Germinal center (tissue), 1 donor: ENCODE data around the gene CFAP90.
A peak's percentile ranks its signal among the peaks of the same experiment; 100 is the strongest.

Experiments used
- DNase-seq: peaks from one replicate; pipeline ENCODE4 v3.0.0; 2012; ENCODE audit warnings: mixed read lengths, low spot score

Gene CFAP90, protein sequence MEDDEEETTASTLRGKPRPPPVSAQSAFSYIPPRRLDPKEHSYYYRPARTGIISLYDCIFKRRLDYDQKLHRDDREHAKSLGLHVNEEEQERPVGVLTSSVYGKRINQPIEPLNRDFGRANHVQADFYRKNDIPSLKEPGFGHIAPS

DNA sequence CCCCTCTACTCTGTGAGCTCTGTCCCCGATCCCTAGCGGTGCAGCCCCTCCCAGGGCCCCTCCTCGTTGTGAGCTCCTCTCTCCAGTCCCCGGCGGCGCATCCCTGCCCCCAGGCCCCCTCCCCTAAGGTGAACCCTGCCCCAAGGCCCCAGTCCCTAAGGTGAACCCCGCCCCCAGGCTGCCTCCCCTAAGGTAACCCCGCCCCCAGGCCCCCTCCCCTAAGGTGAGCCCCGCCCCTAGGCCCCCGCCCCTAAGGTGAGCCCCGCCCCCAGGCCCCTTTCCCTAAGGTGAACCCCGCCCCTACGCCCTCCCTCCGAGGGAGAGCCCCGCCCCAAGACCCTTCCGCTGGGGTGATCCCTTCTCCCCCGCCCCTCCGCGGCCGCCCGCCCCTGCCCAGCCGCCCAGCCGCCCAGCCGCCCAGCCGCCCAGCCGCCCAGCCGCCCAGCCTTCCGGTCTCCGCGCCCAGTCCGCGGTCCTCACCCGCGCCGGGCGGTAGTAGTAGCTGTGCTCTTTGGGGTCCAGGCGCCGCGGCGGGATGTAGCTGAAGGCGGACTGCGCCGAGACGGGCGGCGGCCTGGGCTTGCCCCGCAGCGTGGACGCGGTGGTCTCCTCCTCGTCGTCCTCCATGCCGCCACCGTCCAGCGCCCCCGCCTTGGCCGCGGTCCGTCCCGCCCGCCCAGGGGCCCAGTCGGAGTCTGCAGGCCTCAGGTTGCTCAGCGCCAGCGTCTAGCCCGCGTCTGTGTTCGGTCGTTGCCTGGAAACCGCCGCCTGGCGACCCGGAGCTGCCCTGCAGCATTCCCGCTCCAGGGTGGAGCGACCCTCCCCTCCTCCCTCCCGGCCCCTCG, at the start of gene CFAP90:
Gene CFAP90 (minus strand): TSS at position 739 of the 845 bp plus-strand sequence. CDS start 112 bp downstream, at position 627.
- peak; percentile 13 for DNase-seq

DNA sequence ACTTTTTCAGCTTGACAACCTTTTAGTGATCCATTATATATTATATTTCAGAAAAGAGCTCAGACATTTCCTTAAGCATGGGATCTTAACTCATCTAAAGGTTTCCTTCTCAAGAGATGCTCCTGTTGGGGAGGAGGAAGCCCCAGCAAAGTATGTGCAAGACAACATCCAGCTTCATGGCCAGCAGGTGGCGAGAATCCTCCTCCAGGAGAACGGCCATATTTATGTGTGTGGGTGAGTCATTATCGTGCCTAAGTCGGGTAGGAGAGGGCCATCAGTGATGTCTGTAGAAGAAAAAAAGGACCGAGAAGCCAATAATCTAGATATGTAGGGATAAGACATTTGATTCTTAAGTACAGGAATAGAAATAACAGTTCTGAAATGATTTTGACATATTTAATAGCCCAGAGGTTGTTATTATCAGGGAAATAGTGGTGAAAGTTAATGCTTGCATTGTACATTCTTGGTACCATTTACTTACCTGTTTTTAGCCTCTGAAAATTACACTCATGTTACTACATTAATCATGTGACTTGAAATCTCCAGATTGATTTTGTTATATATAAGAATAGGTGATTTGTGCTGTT, 46.2 kb upstream of the CFAP90 start:
- DNase-seq = peak; percentile 18

DNA sequence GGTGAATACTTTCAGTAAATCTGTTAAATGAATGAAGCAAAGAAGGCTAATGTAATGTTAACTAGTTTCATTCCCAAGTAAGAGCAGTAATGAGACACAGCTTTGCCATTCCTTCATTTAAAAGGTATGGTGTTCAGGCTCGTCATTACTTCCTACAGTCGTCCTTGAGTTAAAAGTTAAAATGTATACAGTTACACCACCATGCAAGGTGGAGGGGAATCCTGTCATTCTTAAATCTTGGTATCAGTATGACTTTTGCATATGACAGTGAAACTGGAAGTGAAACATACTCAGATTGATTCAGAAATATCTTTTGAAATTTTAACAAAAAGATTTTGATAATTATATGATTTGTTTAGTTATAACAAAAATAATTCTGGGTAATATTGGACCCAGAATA, 43.9 kb upstream of the CFAP90 start:
- no peak for DNase-seq

DNA sequence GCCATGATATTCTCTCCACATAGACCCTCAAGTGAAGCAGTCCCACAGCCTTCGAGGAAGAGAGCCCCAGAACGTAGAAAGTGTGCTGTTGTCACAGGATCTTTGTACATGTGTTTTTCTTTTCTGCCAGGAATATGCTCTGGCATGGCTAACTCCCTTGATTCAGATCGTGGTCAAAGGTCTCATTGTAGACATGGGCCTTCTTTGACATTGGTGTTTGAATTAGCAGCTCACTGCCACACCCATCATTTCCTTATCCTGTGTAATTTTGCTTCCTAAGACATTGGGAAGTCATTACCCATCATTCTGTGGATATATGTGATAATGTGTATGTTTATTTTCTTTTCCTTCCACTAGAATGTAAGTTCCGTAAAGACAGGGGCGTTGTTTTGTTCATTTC, 43.5 kb upstream of the CFAP90 start:
- DNase-seq = no peak

DNA sequence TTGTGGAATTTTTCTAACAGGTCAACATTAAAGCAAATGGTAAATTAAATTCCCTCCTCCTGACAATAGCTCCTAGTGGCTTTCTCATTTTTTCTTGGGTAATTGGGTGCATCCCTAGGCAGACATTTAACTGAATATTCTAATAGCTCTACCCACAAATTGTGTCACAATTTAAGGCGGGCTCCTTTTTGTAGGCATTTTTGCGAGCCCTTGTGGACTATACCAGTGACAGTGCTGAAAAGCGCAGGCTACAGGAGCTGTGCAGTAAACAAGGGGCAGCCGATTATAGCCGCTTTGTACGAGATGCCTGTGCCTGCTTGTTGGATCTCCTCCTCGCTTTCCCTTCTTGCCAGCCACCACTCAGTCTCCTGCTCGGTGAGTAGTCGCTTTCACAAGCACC, 38.0 kb upstream of the CFAP90 start:
- no peak for DNase-seq

DNA sequence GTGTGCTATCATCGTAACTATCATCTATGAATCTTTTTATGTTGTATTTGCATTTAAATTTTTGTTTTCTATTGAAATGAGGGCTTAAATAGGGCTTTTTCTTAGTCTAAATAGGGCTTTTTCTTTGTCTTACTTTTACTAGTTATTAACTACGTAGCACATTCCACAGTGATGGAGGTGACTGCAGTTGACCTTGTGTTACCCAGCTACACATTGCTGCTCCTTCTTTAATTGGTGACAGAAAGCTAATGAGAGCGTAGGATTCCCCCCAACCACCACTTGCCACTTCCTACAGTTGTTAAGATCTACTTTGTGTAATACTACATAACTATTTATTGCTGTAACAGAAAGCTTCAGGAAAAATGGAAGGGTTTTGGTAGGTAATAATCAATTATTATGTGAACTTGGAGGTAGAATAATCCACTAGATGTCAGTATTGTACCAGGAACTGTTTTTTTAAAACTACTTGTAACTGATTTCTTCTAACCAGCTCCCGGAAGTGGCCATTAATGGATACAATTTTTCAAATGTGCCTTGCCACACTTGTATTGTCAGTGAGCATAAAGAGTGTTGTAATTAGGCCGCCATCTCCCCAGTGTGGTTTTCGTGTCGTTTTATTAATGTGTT, 36.0 kb upstream of the CFAP90 start:
- peak; percentile 11 for DNase-seq

DNA sequence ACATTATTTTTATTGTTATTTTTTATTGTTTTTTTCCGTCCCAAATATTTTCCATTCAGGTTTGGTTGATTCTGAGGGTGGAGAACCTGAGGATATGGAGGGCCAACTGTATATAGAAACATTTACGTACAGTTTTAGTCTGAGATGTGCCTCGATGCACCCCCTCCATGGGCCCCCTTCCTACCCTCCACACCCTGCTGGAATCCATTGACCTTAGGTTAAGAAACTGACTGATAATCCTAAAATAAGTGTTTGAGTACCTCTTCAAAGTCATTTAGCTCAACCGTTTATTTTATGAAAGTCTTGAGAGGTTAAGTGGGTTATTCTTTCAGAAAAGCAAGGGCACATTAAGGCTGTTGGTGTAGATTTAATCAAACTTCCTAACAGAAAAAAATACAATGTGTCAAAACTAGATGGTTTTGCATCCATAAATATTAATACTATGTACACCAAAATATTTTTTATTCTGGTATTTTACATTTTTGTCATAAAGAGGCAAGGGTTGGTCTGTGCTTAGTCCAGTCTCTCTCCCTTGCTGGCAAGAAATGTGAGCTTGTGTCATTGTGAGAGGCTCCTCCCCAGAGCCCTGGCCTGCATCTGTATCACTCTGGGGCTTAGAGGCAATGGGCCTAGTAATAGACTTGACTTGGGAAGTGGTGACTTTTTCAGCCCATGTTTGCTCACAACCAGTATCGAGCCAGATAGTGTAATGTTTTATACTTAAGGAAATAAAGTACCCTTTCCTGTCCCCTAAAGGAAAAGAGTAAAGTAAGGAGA, 33.7 kb upstream of the CFAP90 start:
- DNase-seq = no peak

DNA sequence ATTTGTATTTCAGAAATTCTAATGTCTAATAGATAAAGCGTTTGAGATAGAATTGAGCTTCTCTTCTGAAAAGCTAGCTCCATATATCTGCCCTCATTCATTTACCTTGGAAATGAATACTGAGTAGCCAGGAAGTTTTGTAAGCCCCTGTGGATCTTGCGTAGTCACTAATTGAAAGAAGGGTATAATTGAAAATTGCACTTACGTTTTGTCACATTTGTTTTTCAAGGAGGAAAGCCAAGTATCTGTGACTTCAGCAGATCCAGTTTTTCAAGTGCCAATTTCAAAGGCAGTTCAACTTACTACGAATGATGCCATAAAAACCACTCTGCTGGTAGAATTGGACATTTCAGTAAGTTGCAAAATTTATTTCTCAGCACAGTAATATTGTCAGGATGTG, 32.0 kb upstream of the CFAP90 start:
- no peak for DNase-seq

DNA sequence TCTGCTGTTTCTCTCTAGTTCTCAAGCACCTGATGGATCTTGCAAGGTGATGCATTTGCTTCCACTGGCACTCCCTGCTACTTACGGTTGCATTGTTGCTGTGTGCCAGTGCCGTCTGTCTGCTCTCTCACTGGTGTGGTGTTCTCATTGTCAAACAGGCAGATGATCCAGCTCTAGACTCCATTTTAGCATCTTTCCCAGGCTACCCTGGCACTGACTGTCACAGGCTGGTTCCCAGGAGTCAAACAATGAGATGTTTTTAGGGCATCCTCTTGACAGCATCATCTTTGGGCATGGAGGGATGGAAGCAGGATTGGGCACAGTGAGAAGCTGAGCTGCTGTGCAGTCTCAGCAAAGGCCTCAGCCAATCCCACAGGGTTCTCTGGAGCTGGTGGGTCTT, 30.9 kb upstream of the CFAP90 start:
- no peak for DNase-seq

DNA sequence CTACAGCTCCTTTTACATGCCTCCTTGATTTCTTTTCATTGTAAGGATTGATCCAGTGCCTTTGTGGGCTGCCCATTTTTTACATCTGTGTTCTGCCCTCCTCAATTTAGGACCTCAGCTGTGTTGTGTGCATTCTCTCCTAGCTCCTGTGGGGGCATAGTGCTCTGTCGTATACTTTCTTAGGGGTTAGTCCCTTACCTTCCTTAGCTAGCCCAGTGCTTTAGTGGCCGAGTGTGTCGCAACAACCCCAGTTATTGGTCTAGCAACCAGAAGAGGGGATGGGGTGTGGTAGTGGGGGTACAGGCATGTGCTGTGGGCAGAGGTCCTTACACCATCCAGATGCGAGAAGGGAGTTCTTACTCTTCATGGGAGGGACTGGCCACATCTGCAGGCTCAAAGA, 30.2 kb upstream of the CFAP90 start:
- DNase-seq = no peak

DNA sequence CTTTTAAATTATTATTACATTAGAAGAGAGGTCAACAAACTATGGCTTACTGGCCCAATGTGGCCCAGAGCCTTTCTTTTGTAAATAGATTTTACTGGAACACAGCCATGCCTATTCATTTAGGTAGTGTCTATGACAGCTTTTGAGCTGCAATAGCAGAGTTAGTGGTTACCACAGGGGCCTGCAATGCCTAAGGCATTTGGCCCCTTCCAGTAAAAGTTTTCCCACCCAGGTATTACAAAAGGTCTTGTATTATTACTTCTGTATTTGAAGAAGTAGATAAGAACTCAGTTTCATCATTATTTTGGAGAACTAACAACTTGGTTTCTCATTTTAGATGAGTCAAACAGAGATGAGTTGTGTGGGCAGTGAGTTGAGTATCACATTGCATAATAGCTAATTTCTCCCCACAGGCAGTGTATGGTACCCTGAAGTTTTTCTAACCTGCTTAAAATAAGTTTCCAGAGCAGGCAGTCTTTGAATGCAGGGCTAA, 27.5 kb upstream of the CFAP90 start:
- DNase-seq = no peak

DNA sequence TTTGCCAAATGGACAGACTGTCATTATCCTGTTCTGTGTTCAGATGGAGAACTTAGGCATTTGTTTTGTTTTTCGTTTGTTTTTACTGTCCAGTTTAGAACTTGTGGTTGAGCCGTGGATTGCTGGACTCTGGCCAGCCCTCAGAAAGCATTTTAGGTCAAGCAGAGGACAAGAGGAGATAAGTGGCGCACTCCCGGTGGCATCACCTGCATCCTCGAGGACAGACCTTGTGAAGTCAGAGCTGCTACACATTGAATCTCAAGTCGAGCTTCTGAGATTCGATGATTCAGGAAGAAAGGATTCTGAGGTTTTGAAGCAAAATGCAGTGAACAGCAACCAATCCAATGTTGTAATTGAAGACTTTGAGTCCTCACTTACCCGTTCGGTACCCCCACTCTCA, 26.9 kb upstream of the CFAP90 start:
- no peak for DNase-seq

DNA sequence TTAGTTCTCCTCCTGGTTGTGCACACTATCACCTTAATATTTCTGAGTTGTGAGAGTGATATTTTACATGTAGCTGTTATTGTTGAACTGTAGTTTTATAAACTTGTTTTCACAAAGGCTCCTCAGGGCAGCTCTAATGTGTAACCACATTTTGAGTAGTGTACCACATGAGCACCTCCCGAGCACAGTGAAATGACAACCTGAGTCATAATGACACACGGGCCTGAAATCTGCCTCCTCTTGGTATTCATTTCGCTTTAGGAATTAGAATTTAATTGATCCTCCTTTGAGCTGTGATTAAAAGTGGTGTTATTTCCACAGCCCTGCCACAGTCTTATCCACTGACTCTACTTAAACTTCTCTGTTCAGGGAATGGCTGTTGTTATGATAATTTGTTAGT, 25.9 kb upstream of the CFAP90 start:
- DNase-seq = no peak

DNA sequence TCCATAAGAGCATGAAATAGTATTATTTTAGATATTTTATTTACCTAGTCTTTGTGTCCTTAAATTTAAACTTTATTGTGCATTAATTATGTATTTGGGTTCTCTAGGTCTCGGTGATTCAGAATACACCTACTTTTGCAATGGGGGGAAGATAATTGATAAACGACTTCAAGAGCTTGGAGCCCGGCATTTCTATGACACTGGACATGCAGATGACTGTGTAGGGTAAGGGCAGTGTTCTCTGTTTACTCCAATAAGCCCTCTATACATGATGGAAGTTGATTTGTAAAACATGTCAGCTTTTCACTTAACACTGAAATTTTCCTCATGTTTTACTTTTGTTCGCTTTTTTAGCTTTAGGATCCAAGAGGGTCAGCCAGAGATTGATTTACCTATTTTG, 24.2 kb upstream of the CFAP90 start:
- DNase-seq = no peak

DNA sequence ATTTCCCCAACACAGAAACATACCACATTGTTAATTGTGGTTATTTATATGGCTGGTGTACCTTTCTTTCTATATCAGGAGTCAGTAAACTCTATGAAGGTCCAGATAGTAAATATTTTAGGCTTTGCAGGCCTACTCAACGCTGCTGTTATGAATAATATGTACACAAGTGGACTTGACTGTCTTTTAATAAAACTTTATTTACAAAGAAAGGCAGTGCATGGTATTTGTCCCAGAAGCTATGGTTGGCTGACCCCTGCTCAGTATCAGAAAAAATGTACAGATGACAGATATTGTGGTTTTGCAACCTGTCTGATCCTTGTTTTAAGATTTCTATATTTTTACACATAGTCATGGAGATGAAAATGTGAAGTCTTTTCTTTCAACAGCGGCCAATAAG, 23.7 kb upstream of the CFAP90 start:
- DNase-seq = no peak

DNA sequence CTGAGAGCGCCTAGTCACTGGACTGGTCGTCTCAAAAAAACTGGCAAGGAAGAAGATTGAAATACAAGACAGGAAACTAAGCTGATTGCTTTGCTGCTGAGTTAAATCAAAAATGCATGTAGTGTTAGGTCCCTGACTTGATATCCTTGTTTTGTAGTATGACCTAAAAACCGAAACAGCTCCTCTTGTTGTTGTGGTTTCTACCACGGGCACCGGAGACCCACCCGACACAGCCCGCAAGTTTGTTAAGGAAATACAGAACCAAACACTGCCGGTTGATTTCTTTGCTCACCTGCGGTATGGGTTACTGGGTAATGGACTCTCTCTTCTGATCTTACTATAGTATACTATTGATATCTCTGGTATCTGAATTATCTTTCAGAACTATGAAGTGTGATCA, 22.3 kb upstream of the CFAP90 start:
- no peak for DNase-seq

DNA sequence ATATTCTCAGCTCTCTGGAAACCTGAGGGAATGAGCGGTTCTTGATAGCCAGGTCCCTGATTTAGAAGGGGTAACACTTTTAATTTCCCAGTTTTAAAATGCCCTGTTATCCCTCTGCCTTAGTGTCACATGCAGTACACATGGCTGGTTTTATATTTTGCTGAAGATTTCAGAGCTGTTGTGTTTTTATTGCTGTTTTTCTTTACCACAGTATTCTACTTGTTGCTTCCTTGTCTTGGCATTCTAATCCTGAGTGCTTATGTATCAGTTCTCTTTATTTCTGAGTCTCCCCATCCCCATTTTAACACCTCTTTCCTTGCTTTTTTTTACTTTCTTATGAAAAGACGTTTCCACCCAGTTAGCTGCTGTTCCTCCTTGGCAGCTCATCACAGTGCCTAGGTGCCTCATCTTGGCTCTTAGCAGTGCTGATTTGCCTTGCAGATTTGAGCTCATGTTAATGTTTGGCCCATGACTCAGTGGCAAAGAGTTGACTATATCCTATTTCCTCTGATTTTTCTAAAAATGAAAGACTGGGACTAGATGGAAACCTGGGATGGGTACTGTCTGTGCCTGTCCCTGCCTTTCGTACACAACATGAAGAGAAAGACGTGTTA, 21.7 kb upstream of the CFAP90 start:
- DNase-seq = no peak

DNA sequence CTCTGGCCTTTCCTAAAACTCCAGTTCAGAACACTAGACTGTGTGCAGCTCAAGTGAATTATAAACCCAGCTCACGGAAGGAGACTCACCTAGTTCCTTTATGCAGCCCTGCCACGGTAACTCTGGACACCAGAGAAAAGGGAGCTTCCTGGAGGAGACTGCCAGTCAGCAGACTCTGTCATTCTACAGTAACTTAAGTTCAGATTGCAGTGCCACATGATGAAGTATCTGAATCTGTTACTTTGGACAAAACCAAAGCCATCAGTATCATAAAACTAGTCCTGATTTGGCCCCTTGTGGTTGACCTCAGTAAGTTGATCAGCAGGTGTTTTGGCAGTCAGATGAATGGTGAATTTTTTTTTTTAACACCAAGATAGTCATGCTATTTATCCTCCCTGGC, 20.7 kb upstream of the CFAP90 start:
- DNase-seq = no peak

DNA sequence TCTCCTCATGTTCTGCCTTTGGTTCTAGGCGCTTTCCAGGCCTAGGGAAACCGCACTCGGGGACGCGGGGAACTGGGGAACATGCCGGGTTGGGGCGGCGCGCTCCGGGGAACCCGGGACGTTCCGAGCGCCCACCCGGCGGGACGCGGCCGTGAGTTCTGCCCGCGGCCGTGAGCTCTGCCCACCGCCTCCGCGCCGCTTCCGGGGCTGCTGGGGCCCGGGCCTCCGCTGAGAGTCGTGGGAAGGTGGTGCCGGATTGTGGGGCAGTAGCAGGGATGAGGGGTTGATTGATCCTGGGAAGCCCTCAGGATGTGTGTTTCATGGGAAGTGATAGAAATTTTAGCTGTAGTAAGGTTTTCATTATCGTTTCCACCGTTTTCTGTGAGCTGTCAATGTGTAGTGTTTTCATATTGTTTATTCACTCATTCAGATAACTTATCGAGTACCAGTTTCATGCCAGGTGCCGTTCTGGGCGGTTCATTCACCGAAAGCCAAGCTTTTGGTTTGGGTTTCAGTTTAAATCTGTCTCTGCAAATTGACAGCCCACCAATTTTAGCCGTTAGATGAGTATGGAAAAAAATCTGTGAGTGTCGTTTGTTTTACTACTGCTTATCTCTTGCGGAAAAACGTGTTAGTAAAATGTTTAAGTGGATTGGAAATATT, 18.7 kb upstream of the CFAP90 start:
- DNase-seq = peak; percentile 26

DNA sequence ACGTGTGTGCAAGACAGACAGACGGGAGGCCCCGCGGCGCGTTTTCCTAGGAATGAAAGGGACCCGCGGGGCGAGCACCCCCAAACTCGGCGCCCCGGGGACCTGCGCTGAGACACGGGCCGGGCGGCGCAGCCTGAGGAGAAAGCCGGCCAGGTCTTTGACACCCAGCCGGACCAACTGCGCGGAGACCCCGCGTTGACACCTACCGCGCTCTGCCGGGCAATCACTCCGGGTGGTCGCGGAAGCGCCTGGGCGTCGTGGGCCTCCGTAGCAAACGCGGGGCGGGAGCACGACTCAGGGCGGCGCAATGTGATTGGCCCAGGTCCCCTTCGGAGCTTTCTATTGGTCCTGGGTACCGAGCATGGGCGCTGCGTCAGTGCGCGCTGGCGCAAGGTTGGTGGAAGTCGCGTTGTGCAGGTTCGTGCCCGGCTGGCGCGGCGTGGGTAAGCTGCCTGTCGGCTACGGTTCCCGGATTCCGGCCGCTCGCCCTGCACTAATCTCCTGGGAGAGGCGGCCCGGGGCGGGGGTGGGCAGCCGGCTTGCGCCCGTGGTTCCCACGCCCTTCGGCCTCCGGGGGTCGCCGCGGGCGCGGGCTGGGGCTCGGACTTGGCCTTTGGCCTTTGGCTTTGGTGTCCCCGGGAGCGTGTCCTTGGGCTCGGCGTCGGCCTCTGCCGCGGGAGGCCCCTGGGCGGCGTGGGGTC, 18.0 kb upstream of the CFAP90 start, which contains the start of the genes FASTKD3 and MTRR:
Gene FASTKD3 (minus strand): TSS at position 259 of the 701 bp plus-strand sequence. CDS start 948 bp downstream, outside the sequence.
Gene MTRR (plus strand): TSS at position 376 of the 701 bp plus-strand sequence. CDS start 1,647 bp downstream, outside the sequence.
- peak; percentile 96 for DNase-seq
